Measurements from ENCODE around the gene PCDHA8.
"Not testable (repeated sequence)": the region's sequence is repeated elsewhere in the genome, so short reads cannot be mapped to it uniquely, and the experiment has no call there.

The PCDHA8 gene

DNA sequence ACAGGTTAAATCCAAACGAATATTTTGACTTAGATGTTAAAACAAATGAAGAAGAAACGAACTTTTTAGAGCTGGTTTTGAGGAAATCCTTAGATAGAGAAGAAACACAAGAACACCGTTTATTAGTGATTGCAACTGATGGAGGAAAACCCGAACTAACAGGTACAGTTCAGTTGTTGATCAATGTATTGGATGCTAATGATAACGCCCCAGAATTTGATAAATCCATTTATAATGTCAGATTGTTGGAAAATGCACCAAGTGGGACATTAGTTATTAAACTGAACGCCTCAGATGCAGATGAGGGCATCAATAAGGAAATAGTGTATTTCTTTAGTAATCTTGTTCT is 18.7 kb upstream of the PCDHA8 start:
- no peak for DNase-seq (ENCODE audit: low read depth)
- no peak overlapping the region for H3K4me3 ChIP-seq (ENCODE audit: low read depth, low read length)
- no peak for TF ChIP-seq CTCF (IDR thresholded peaks at IDR 0.05; ENCODE audit: low read depth, low read length, missing control alignments)

GRCh38 chr5:140822969-140823368 is 18.0 kb upstream of the PCDHA8 start:
- not testable (repeated sequence) for DNase-seq (ENCODE audit: low read depth); H3K4me3 ChIP-seq (ENCODE audit: low read depth, low read length)

DNA sequence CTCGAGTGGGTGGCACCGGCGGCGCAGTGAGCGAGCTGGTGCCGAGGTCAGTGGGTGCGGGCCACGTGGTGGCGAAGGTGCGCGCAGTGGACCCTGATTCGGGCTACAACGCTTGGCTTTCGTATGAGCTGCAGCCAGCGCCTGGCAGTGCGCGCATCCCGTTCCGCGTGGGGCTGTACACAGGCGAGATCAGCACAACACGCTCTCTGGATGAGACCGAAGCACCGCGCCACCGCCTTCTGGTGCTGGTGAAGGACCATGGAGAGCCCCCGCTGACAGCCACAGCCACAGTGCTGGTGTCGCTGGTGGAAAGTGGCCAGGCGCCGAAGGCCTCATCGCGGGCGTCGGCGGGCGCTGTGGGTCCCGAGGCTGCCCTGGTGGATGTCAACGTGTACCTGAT is 17.5 kb upstream of the PCDHA8 start:
- no peak for TF ChIP-seq CTCF (IDR thresholded peaks at IDR 0.05; ENCODE audit: low read depth, low read length, missing control alignments)
- H3K4me3 ChIP-seq (ENCODE audit: low read depth, low read length): no peak overlapping the region
- DNase-seq (ENCODE audit: low read depth): no peak

DNA sequence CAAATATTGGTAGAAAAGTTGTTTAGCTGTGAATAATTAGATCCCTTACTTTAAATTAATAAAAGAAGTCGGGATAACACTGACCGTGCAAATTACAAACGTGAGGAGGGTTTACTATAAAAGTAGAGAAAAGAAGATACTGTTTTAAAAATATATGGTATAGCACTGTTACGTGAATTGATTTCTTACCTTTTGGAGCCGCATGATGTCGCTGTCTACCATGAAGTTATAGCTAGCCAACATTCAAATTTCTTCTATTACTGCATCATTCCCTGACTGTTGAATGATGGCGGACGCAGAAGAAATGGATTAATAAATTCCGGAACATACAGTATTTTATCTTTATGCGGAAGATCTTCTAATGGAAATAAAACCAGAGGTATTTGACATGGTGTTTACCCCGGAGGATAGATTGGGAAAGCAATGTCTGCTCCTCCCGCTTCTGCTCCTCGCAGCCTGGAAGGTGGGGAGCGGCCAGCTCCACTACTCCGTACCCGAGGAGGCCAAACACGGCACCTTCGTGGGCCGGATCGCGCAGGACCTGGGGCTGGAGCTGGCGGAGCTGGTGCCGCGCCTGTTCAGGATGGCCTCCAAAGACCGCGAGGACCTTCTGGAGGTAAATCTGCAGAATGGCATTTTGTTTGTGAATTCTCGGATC is 13.2 kb upstream of the PCDHA8 start, which contains the start of gene PCDHA6:
Gene PCDHA6, plus strand, starts transcription at position 257 of the 658 bp plus-strand sequence. Its CDS starts 132 bp downstream, at position 389.
- no peak for TF ChIP-seq CTCF (IDR thresholded peaks at IDR 0.05; ENCODE audit: low read depth, low read length, missing control alignments)
- H3K4me3 ChIP-seq (ENCODE audit: low read depth, low read length): no peak within 1 kb of the TSS
- no peak for DNase-seq (ENCODE audit: low read depth)

DNA sequence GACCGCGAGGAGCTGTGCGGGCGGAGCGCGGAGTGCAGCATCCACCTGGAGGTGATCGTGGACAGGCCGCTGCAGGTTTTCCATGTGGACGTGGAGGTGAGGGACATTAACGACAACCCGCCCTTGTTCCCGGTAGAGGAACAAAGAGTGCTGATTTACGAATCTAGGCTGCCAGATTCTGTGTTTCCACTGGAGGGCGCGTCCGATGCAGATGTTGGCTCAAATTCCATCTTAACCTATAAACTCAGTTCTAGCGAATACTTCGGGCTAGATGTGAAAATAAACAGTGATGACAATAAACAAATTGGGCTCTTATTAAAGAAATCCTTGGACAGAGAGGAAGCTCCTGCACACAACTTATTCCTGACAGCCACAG is 12.6 kb upstream of the PCDHA8 start:
- H3K4me3 ChIP-seq (ENCODE audit: low read depth, low read length): no peak overlapping the region
- no peak for TF ChIP-seq CTCF (IDR thresholded peaks at IDR 0.05; ENCODE audit: low read depth, low read length, missing control alignments)

GRCh38 chr5:140829511-140830501 is 11.2 kb upstream of the PCDHA8 start:
- not testable (repeated sequence) for H3K4me3 ChIP-seq (ENCODE audit: low read depth, low read length)

More for the DNA sequence above, 12.6 kb upstream of the PCDHA8 start:
- no peak for DNase-seq (ENCODE audit: low read depth)

DNA sequence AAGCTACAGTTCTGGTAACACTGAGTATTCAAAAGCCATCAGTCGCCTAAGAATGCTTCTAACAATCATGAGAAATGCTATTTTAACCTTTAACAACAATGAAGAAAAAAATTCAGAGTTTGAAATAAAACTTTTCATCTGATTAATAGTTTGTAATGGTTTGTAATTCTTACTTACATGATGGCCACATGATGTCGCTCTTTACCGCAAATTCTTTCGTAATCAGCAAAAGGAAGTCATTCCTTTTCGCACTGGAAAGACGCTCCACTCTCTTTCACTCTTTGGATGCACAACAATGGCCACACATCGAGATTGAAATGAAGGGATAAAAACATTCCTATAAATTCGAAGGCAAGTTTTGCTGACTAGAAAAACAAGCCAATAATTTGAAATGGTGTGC is 7.0 kb upstream of the PCDHA8 start, which contains the start of gene PCDHA7:
Gene PCDHA7, plus strand, starts transcription at position 277 of the 400 bp plus-strand sequence. Its CDS starts 115 bp downstream, at position 392.
- no peak for TF ChIP-seq CTCF (IDR thresholded peaks at IDR 0.05; ENCODE audit: low read depth, low read length, missing control alignments)

More at GRCh38 chr5:140829511-140830501, 11.2 kb upstream of the PCDHA8 start:
- not testable (repeated sequence) for DNase-seq (ENCODE audit: low read depth)

GRCh38 chr5:140834439-140835008 is 6.5 kb upstream of the PCDHA8 start:
- DNase-seq (ENCODE audit: low read depth); H3K4me3 ChIP-seq (ENCODE audit: low read depth, low read length): not testable (repeated sequence)

More for the DNA sequence above, 7.0 kb upstream of the PCDHA8 start, which contains the start of gene PCDHA7:
- DNase-seq (ENCODE audit: low read depth): no peak
- H3K4me3 ChIP-seq (ENCODE audit: low read depth, low read length): no peak within 1 kb of the TSS
